ENCODE results near the gene PTPRD. TPM values are rescaled to one million over a fixed set of nuclear protein-coding genes. Genes with fewer than 3 reads are reported as not detected.

The PTPRD gene
- total and polyA plus RNA-seq, 3 experiments from 2014 or later: 0.02 to 0.04 TPM; not detected in 1

GRCh38 chr9:8268216-8268878 is 2344.5 kb downstream of the PTPRD start:
- Histone ChIP-seq H3K4me1 (ENCODE audit: insufficient read depth, low read length) (no peaks in the 10 kb centered on the region), H3K36me3 (ENCODE audit: insufficient read depth, low read length) (no peaks in the 10 kb centered on the region), H3K27me3 (ENCODE audit: insufficient read depth, low read length, poor library complexity, severe bottlenecking) (no peaks in the 10 kb centered on the region), H3K4me3 (ENCODE audit: low read length) (no peak overlapping the region), H3K27ac (ENCODE audit: low read depth, low read length) (no peak overlapping the region), H3K9me3 (ENCODE audit: low read length) (no peaks in the 10 kb centered on the region)
- no peaks in the 10 kb centered on the region for H3K4me1 Mint-ChIP-seq
- H3K27ac Mint-ChIP-seq: no peak overlapping the region
- no peak for DNase-seq
- ChIA-PET CTCF (no interaction called here), POLR2A (no interaction called here)
- peaks cover 0 to 2% of the 10 kb centered on the region in 2 donors for H3K27me3 Mint-ChIP-seq
- no peak overlapping the region for H3K4me3 Mint-ChIP-seq
- H3K9me3 Mint-ChIP-seq: no peaks in the 10 kb centered on the region
- no peaks in the 10 kb centered on the region for H3K36me3 Mint-ChIP-seq

GRCh38 chr9:8267636-8268035 is 2345.2 kb downstream of the PTPRD start:
- Histone ChIP-seq H3K4me3 (ENCODE audit: low read length) (no peak overlapping the region), H3K9me3 (ENCODE audit: low read length) (no peaks in the 10 kb centered on the region), H3K27ac (ENCODE audit: low read depth, low read length) (no peak overlapping the region), H3K36me3 (ENCODE audit: insufficient read depth, low read length) (no peaks in the 10 kb centered on the region), H3K4me1 (ENCODE audit: insufficient read depth, low read length) (no peaks in the 10 kb centered on the region), H3K27me3 (ENCODE audit: insufficient read depth, low read length, poor library complexity, severe bottlenecking) (no peaks in the 10 kb centered on the region)
- H3K36me3 Mint-ChIP-seq: no peaks in the 10 kb centered on the region
- H3K4me3 Mint-ChIP-seq: no peak overlapping the region
- peaks cover 0 to 2% of the 10 kb centered on the region in 2 donors for H3K27me3 Mint-ChIP-seq
- H3K4me1 Mint-ChIP-seq: no peaks in the 10 kb centered on the region
- DNase-seq: no peak
- CTCF ChIA-PET: no interaction called here
- no peaks in the 10 kb centered on the region for H3K9me3 Mint-ChIP-seq
- H3K27ac Mint-ChIP-seq: no peak overlapping the region
- POLR2A ChIA-PET: no interaction called here

GRCh38 chr9:8266861-8267260 is 2345.9 kb downstream of the PTPRD start:
- POLR2A ChIA-PET: no interaction called here
- no peaks in the 10 kb centered on the region for H3K9me3 Mint-ChIP-seq

GRCh38 chr9:8265281-8265680 is 2347.5 kb downstream of the PTPRD start:
- CTCF ChIA-PET: interaction anchor here (1.5 kb wide), 1 partner anchor 9 kb away, joined by 4 read pairs; no protein-coding TSS in a partner anchor

More at GRCh38 chr9:8266861-8267260, 2345.9 kb downstream of the PTPRD start:
- Histone ChIP-seq H3K9me3 (ENCODE audit: low read length) (no peaks in the 10 kb centered on the region), H3K36me3 (ENCODE audit: insufficient read depth, low read length) (no peaks in the 10 kb centered on the region), H3K4me1 (ENCODE audit: insufficient read depth, low read length) (no peaks in the 10 kb centered on the region), H3K4me3 (ENCODE audit: low read length) (no peak overlapping the region), H3K27ac (ENCODE audit: low read depth, low read length) (no peak overlapping the region), H3K27me3 (ENCODE audit: insufficient read depth, low read length, poor library complexity, severe bottlenecking) (no peaks in the 10 kb centered on the region)
- Mint-ChIP-seq H3K36me3 (no peaks in the 10 kb centered on the region), H3K27me3 (peaks cover 0 to 2% of the 10 kb centered on the region in 2 donors), H3K4me1 (no peaks in the 10 kb centered on the region), H3K4me3 (no peak overlapping the region), H3K27ac (no peak overlapping the region)
- CTCF ChIA-PET: no interaction called here
- no peak for DNase-seq

More at GRCh38 chr9:8265281-8265680, 2347.5 kb downstream of the PTPRD start:
- Histone ChIP-seq H3K27ac (ENCODE audit: low read depth, low read length) (no peak overlapping the region), H3K27me3 (ENCODE audit: insufficient read depth, low read length, poor library complexity, severe bottlenecking) (no peaks in the 10 kb centered on the region), H3K4me3 (ENCODE audit: low read length) (no peak overlapping the region), H3K36me3 (ENCODE audit: insufficient read depth, low read length) (no peaks in the 10 kb centered on the region), H3K9me3 (ENCODE audit: low read length) (no peaks in the 10 kb centered on the region), H3K4me1 (ENCODE audit: insufficient read depth, low read length) (no peaks in the 10 kb centered on the region)
- POLR2A ChIA-PET: no interaction called here
- no peaks in the 10 kb centered on the region for H3K9me3 Mint-ChIP-seq
- DNase-seq: no peak
- H3K27me3 Mint-ChIP-seq: peaks cover 0 to 2% of the 10 kb centered on the region in 2 donors
- H3K36me3 Mint-ChIP-seq: no peaks in the 10 kb centered on the region
- H3K27ac Mint-ChIP-seq: no peak overlapping the region
- H3K4me3 Mint-ChIP-seq: no peak overlapping the region
- H3K4me1 Mint-ChIP-seq: no peaks in the 10 kb centered on the region
